Stromal cell of bone marrow (primary cell): ENCODE measurements around the gene ARHGAP9.
"Not testable (repeated sequence)": the region's sequence is repeated elsewhere in the genome, so short reads cannot be mapped to it uniquely, and the experiment has no call there.

Experiments used
- DNase-seq: peaks from one replicate; pipeline ENCODE4 v3.0.0-alpha.2; 2012; ENCODE audit warnings: low read depth

The ARHGAP9 gene

DNA sequence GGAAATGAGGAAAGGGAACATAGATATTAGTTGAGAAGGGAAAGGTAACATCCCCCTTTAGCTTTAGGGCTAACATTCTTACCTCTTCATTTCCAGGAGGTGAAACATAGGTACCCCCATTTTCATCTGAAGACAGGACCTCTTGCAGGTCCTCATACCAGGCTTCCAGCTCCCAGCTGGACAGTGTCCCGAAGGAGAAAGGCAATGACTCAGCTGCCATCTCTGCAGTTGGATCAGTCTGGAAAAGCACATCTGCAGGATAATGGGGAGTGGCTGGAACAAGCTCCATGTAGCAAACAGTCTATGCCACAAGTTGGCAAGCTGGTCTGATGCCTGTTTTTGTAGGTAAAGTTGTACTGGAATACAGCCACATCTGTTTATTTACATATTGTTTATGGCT, 37.5 kb upstream of the ARHGAP9 start:
- DNase-seq = peak; percentile 18

GRCh38 chr12:57516617-57517153, 37.0 kb upstream of the ARHGAP9 start:
- DNase-seq = no peak

DNA sequence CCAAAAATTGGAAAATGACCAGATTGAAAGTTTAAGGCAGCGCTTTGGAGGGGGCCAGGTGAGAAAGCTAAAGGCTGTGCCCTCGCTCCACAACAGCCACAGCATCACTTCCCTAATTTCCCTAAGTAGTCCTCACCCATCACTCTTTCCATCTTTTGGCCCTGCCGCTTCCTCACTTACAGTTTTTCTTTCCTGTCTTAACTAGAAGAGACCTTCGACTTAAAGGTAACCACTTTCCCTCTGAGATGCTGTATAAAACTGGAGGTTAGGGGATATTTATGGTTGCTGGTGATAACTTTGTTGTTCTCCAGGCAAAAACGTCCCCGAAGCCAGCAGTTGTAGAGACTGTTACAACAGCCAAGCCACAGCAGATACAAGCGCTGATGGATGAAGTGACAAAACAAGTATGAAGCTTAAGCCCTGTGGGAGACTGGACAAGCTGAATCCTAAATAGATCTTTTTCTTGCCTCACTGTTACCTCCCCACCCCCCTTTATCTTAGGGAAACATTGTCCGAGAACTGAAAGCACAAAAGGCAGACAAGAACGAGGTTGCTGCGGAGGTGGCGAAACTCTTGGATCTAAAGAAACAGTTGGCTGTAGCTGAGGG, 36.4 kb upstream of the ARHGAP9 start:
- no peak for DNase-seq

DNA sequence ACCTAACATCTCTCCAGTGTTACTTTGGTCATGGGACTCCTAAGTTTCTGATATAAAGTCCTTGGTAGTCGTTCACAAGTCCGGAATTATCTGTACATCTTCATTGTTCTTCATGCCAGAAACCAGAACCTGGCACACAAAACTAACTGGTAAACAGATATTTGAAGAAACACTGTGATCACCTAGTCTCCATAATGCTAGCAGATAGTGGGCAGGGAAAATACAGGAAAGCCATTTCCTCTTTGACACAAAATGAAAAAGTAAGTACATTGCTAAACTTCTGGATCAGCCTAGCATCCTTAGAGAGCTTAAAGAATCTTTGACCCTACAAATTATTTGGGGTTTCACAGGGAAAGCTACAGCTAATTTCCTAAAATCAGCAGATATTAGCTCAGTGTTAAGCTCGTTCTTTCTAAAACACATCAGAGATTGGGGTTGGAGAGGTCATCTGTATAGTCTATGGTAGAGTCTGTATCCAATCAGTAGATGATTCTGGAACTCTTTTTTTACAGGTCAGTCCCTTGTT, 35.8 kb upstream of the ARHGAP9 start:
- DNase-seq = no peak

DNA sequence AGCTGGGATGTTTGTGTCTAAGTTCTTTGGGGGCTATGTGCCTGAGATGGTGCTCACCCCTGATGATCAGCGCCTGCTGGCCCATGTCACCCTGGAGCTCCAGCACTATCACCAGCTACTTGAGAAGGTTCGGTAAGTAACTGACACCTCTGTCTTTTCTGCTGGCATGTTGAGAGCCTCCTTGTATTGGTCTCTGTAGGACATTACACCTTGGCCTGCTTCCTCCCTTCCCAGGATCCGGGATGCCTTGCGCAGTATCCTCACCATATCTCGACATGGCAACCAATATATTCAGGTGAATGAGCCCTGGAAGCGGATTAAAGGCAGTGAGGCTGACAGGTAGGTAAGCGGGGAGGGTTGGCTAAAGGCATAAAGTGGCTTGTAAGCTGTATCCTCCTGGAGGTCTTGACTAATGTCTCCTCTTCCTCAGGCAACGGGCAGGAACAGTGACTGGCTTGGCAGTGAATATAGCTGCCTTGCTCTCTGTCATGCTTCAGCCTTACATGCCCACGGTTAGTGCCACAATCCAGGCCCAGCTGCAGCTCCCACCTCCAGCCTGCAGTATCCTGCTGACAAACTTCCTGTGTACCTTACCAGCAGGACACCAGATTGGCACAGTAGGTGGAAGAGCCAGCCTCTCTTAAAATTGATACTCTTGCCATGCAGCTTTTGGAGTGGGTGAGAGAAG, 35.2 kb upstream of the ARHGAP9 start:
- no peak for DNase-seq

GRCh38 chr12:57514246-57514645, 34.6 kb upstream of the ARHGAP9 start:
- not testable (repeated sequence) for DNase-seq

DNA sequence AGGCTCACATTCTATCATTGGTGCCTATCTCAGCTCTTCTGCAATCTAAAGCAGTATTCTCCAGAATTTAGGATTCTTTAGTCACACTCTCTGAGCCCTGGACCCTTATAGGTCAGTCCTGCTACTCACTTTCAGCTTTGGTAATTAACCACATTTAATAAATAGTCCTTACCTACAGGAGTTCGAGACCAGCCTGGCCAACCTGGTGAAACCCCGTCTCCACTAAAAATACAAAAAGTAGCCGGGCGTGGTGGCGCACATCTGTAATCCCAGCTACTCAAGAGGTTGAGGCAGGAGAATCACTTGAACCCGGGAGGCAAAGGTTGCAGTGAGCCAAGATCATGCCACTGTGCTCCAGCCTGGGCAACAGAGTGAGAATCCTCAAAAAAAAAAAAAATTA, 34.0 kb upstream of the ARHGAP9 start:
- DNase-seq = not testable (repeated sequence)

DNA sequence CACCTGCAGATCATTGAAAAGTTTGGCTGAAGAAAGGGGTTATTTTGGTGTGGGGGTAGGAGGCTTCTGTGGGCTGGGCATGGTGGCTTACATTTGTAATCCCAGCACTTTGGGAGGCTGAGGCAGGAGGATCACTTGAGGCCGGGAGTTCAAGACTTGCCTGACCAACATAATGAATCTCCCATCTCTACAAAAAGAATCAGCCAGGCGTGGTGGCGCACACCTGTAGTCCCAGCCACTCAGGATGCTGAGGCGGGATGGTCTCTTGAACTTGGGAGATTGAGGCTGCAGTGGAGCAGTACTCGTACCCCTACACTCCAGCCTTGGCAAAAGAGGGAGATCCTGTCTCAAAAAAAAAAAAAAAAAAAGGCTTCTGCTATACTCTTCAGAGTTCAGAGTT, 33.6 kb upstream of the ARHGAP9 start:
- DNase-seq = no peak

GRCh38 chr12:57512665-57513064, 33.0 kb upstream of the ARHGAP9 start:
- DNase-seq = no peak

DNA sequence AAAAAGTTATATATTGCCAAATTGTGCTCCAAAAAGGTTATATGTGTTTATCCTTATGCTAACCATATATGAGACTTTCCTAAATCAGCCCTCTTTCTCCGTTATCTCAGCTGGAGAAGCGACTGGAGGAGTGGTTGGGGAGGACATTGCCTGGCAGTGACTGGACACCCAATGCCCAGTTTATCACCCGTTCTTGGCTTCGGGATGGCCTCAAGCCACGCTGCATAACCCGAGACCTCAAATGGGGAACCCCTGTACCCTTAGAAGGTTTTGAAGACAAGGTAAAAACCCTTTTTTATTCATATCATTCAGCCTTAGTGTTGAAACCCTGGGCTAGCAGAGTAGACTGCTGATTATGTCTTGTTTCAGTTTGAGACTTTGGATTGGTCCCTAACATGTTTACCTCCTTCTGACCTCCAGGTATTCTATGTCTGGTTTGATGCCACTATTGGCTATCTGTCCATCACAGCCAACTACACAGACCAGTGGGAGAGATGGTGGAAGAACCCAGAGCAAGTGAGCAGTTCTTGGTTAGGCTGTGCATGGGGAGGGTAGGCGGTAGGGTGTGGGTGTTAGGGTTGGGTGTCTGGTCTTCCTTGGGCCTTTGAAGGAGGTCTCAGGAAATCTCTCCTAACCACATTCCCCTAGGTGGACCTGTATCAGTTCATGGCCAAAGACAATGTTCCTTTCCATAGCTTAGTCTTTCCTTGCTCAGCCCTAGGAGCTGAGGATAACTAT, 32.1 kb upstream of the ARHGAP9 start:
- DNase-seq = no peak

GRCh38 chr12:57511161-57511560, 31.5 kb upstream of the ARHGAP9 start:
- DNase-seq = no peak

DNA sequence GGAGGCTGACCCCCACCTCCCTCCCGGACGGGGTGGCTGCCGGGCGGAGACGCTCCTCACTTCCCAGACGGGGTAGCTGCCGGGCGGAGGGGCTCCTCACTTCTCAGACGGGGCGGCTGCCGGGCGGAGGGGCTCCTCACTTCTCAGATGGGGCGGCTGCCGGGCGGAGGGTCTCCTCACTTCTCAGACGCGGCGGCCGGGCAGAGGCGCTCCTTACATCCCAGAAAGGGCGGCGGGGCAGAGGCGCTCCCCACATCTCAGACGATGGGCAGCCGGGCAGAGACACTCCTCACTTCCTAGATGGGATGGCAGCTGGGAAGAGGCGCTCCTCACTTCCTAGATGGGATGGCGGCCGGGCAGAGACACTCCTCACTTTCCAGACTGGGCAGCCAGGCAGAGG, 28.1 kb upstream of the ARHGAP9 start:
- not testable (repeated sequence) for DNase-seq

DNA sequence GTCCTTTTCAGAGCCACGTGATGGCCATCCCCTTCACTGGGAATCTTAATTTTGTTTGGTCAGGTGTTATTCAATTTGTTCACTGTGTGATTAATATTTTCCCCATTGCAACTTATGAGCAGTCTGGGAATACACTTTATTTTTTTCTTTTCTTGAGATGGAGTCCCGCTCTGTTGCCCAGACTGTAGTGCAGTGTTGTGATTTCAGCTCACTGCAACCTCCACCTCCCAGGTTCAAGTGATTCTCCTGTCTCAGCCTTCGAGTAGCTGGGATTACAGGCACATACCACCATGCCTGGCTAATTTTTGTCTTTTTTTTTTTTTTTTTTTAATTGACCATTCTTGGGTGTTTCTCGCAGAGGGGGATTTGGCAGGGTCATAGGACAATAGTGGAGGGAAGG, 26.9 kb upstream of the ARHGAP9 start:
- DNase-seq = not testable (repeated sequence)

GRCh38 chr12:57502311-57502969, 22.8 kb upstream of the ARHGAP9 start:
- DNase-seq = not testable (repeated sequence)

DNA sequence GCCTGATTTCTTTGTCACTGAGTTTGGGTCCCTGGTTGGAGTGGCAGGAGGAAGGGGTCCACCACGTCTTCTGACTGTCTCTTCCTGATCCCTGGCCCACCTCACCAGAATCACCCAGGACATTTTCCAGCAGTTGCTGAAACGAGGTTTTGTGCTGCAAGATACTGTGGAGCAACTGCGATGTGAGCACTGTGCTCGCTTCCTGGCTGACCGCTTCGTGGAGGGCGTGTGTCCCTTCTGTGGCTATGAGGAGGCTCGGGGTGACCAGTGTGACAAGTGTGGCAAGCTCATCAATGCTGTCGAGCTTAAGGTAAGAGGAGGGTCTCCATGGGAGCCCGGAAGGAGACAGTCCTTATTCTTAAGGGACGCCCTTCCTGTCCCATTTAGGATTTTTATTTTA, 20.5 kb upstream of the ARHGAP9 start:
- DNase-seq = no peak

GRCh38 chr12:57498571-57498970, 18.9 kb upstream of the ARHGAP9 start:
- no peak for DNase-seq

GRCh38 chr12:57498132-57498502, 18.5 kb upstream of the ARHGAP9 start:
- DNase-seq = no peak

DNA sequence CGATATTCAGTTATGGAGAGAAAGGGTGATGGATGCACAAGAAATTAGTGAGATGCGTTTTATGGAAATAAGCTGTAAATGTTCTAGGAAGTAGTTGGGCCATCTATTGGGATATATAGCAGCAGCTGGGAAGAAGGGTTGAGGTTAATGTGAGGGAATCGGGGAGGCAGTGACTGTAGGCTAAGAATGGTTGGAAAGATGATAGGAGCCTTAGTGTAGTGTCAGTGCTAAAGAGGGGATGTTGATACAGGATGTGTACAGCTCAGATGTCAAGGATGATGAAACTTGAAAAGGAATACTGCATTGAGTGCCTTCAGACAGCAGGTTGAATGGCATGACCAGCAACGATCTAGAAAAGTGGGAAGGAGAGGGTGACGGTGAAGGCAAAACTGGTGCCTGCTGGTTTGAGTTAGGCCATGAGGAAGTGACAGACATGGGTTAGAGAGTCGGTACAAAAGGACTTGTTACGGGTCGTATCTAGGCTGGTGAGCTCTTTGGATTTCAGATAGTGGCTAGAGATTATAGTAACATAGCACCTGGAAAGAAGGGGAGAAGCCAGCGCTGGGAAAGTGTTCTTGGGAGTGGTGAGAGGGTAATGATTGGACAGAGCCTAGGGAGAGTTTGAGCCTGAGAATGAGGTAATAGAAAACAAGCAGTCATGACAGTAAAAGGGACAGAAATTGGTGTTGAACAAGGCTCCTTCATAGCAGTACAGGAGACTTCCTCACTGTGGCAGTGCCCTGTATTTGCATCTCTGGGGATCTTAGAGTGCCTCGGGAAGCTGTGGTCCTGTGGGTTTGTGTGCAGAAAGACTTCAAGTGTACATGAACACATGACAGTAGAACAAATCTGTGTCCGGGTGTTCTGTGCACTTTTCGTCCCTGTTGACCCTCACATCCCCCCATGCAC, 17.8 kb upstream of the ARHGAP9 start:
- no peak for DNase-seq

GRCh38 chr12:57496822-57497221, 17.2 kb upstream of the ARHGAP9 start:
- no peak for DNase-seq

- not testable (repeated sequence) for DNase-seq
These were observed 15.5 kb upstream of the ARHGAP9 start for GRCh38 chr12:57495051-57495701.
